GM21515 (cell line): ENCODE measurements around the gene HEPH.
"Not testable (repeated sequence)": the region's sequence is repeated elsewhere in the genome, so short reads cannot be mapped to it uniquely, and the experiment has no call there.

Experiments used
- ATAC-seq: cut with Tn5 transposase; IDR thresholded peaks from one replicate; pipeline ENCODE4 v1.9.1; 2021; ENCODE audit not compliant: unreplicated experiment

Gene HEPH

GRCh38 chrX:66163849-66164411 lies at the start of gene HEPH:
Gene HEPH (plus strand): TSS chrX:66164247. CDS start chrX:66170571, 6,324 bp downstream.
- ATAC-seq = peak; percentile 65

- not testable (repeated sequence) for ATAC-seq
These were observed 45.3 kb upstream of the HEPH start for GRCh38 chrX:66118722-66119121.

- not testable (repeated sequence) for ATAC-seq
These were observed 42.7 kb upstream of the HEPH start for GRCh38 chrX:66121354-66121753.

GRCh38 chrX:66126662-66127061 lies 37.4 kb upstream of the HEPH start:
- no peak for ATAC-seq

GRCh38 chrX:66130469-66130868 lies 33.6 kb upstream of the HEPH start:
- no peak for ATAC-seq

- not testable (repeated sequence) for ATAC-seq
These were observed 28.8 kb upstream of the HEPH start for GRCh38 chrX:66135284-66135683.

GRCh38 chrX:66142351-66142750 lies 21.7 kb upstream of the HEPH start:
- no peak for ATAC-seq

GRCh38 chrX:66144258-66144657 lies 19.8 kb upstream of the HEPH start:
- no peak for ATAC-seq

- ATAC-seq = no peak
These were observed 14.5 kb upstream of the HEPH start for GRCh38 chrX:66149519-66149918.

GRCh38 chrX:66150163-66150562 lies 13.9 kb upstream of the HEPH start:
- no peak for ATAC-seq

- peak; percentile 52 for ATAC-seq
These were observed 1.7 kb upstream of the HEPH start for GRCh38 chrX:66162331-66162822.

GRCh38 chrX:66163447-66163846 lies 600 bp upstream of the HEPH start:
- ATAC-seq = peak; percentile 49

GRCh38 chrX:66164470-66164869 lies 423 bp downstream of the HEPH start:
- ATAC-seq = no peak

- no peak for ATAC-seq
These were observed 884 bp downstream of the HEPH start for GRCh38 chrX:66164931-66165330.

GRCh38 chrX:66166671-66167070 lies 2.6 kb downstream of the HEPH start:
- no peak for ATAC-seq

- ATAC-seq = no peak
These were observed 3.4 kb downstream of the HEPH start for GRCh38 chrX:66167431-66167830.

- ATAC-seq = no peak
These were observed 12.1 kb downstream of the HEPH start for GRCh38 chrX:66176134-66176533.

GRCh38 chrX:66191563-66191962 lies 27.5 kb downstream of the HEPH start:
- no peak for ATAC-seq

- ATAC-seq = no peak
These were observed 29.8 kb downstream of the HEPH start for GRCh38 chrX:66193821-66194220.

GRCh38 chrX:66200050-66200664 lies 36.1 kb downstream of the HEPH start:
- ATAC-seq = no peak

GRCh38 chrX:66200855-66201795 lies 37.1 kb downstream of the HEPH start:
- ATAC-seq = no peak

GRCh38 chrX:66203114-66203513 lies 39.1 kb downstream of the HEPH start:
- no peak for ATAC-seq
